Hepatocyte (in vitro differentiated cells): ENCODE results near the gene LRRC8D.

Experiments
- EZH2 ChIP-seq: fragments of 200-600 bp; sonication (generic); IDR thresholded peaks from 2 replicates; pipeline ENCODE4 v1.6.1; 2016; ENCODE audit warnings: antibody characterized with exemption, mild to moderate bottlenecking, borderline replicate concordance
- EZH2phosphoT487 ChIP-seq: fragments of 200-600 bp; sonication (generic); IDR thresholded peaks from one replicate; pipeline ENCODE4 v1.6.1; 2018; ENCODE audit warnings: antibody characterized with exemption, mild to moderate bottlenecking, low read depth, moderate library complexity; ENCODE audit not compliant: unreplicated experiment, severe bottlenecking
- TF ChIP-seq, protein P1 (sequence below): fragments of 200-600 bp; sonication (generic); IDR thresholded peaks from 2 replicates; pipeline ENCODE4 v1.5.1; 2016; ENCODE audit warnings: antibody characterized with exemption, mild to moderate bottlenecking; ENCODE audit not compliant: poor library complexity

GRCh38 chr1:89791064-89791726, 29.6 kb upstream of the LRRC8D start:
- TF ChIP-seq, protein P1, sequence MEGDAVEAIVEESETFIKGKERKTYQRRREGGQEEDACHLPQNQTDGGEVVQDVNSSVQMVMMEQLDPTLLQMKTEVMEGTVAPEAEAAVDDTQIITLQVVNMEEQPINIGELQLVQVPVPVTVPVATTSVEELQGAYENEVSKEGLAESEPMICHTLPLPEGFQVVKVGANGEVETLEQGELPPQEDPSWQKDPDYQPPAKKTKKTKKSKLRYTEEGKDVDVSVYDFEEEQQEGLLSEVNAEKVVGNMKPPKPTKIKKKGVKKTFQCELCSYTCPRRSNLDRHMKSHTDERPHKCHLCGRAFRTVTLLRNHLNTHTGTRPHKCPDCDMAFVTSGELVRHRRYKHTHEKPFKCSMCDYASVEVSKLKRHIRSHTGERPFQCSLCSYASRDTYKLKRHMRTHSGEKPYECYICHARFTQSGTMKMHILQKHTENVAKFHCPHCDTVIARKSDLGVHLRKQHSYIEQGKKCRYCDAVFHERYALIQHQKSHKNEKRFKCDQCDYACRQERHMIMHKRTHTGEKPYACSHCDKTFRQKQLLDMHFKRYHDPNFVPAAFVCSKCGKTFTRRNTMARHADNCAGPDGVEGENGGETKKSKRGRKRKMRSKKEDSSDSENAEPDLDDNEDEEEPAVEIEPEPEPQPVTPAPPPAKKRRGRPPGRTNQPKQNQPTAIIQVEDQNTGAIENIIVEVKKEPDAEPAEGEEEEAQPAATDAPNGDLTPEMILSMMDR: no peak
- TF ChIP-seq EZH2phosphoT487 (no peak), EZH2 (no peak)
